CD4-positive, alpha-beta memory T cell (primary cell): Measurements from ENCODE around the gene CCS. TPM values are rescaled to one million over a fixed set of nuclear protein-coding genes. Genes with fewer than 3 reads are reported as not detected.

Experiments used
- CTCF ChIA-PET: fragments of 350-600 bp; sonication (Branson Sonifier 250); formaldehyde crosslinking; loops from one replicate; lab custom pipeline; 2021; ENCODE audit warnings: inconsistent platforms; ENCODE audit not compliant: partially characterized antibody; lab: Charles Lee
- POLR2A ChIA-PET: fragments of 350-600 bp; sonication (Branson Sonifier 250); formaldehyde crosslinking; loops from one replicate; lab custom pipeline; 2021; ENCODE audit not compliant: partially characterized antibody; lab: Charles Lee
- DNase-seq, 5 donors: peaks; one replicate each; pipeline versions ENCODE4 v3.0.0 to v3.0.0-alpha.2; 2020 to 2022; ENCODE audit warnings: mixed read lengths in 1 of 5
- H3K27ac ChIP-seq: one replicate; pipeline ENCODE4 v1.7.0; 2013; ENCODE audit warnings: low read depth, low read length
- H3K27me3 ChIP-seq: 2 replicates; pipeline ENCODE4 v1.7.0; 2013; ENCODE audit warnings: mild to moderate bottlenecking, low read length, moderate library complexity; ENCODE audit not compliant: insufficient read depth
- H3K36me3 ChIP-seq: 2 replicates; pipeline ENCODE4 v1.7.0; 2013; ENCODE audit warnings: mild to moderate bottlenecking, low read length, moderate library complexity; ENCODE audit not compliant: insufficient read depth
- H3K4me1 ChIP-seq: 2 replicates; pipeline ENCODE4 v1.7.0; 2013; ENCODE audit warnings: mild to moderate bottlenecking, low read length, moderate library complexity; ENCODE audit not compliant: insufficient read depth
- H3K4me3 ChIP-seq, 2 donors: one replicate each; pipeline ENCODE4 v1.7.0; 2013; ENCODE audit warnings: low read length in 2 of 2, mild to moderate bottlenecking in 1 of 2
- H3K9me3 ChIP-seq, 2 donors: one replicate each; pipeline ENCODE4 v1.7.0; 2013; ENCODE audit warnings: low read length in 2 of 2, control low read depth in 1 of 2; ENCODE audit not compliant: control insufficient read depth in 1 of 2
- H3K27ac Mint-ChIP-seq, 7 donors: one replicate each; pipeline ENCODE4 v1.8.0; 2020 to 2021; ENCODE audit warnings: mixed read lengths in 7 of 7, mild to moderate bottlenecking in 6 of 7, inconsistent platforms in 3 of 7, moderate library complexity in 3 of 7
- H3K27me3 Mint-ChIP-seq, 2 donors: one replicate each; pipeline ENCODE4 v1.8.0; 2020 to 2021; ENCODE audit warnings: mixed read lengths in 2 of 2
- H3K36me3 Mint-ChIP-seq, 2 donors: one replicate each; pipeline ENCODE4 v1.8.0; 2020 to 2021; ENCODE audit warnings: mixed read lengths in 2 of 2, inconsistent platforms in 1 of 2, mild to moderate bottlenecking in 1 of 2
- H3K4me1 Mint-ChIP-seq, 4 donors: one replicate each; pipeline ENCODE4 v1.8.0; 2020 to 2021; ENCODE audit warnings: mixed read lengths in 4 of 4, mild to moderate bottlenecking in 1 of 4
- H3K4me3 Mint-ChIP-seq, 8 donors: one replicate each; pipeline ENCODE4 v1.8.0; 2020 to 2021; ENCODE audit warnings: mixed read lengths in 8 of 8, mild to moderate bottlenecking in 7 of 8, moderate library complexity in 6 of 8, inconsistent platforms in 3 of 8
- H3K9me3 Mint-ChIP-seq, 8 donors: one replicate each; pipeline ENCODE4 v1.8.0; 2020 to 2021; ENCODE audit warnings: mixed read lengths in 8 of 8, mild to moderate bottlenecking in 5 of 8, inconsistent platforms in 3 of 8, moderate library complexity in 1 of 8
- intact Hi-C: fragments of 100-400 bp; cut with micrococcal nuclease; formaldehyde crosslinking; loops from one replicate; pipeline ENCODE4 v1.15.1; 2023
- polyA plus RNA-seq, 2 donors: library from polyadenylated mRNA; unstranded; fragments of 300-500 nt; fragmentation: Illumina TruSeq; gene quantifications; one replicate each; pipeline ENCODE4 v1.2.3, GENCODE V29; 2021
- total RNA-seq, 2 experiments: library from RNA; stranded (reverse); gene quantifications; one replicate each; pipeline ENCODE4 v1.2.3, GENCODE V29; 2021

The CCS gene
- total and polyA plus RNA-seq, 4 experiments from 2014 or later = 36.1 to 61.5 (median 49.8) TPM

DNA sequence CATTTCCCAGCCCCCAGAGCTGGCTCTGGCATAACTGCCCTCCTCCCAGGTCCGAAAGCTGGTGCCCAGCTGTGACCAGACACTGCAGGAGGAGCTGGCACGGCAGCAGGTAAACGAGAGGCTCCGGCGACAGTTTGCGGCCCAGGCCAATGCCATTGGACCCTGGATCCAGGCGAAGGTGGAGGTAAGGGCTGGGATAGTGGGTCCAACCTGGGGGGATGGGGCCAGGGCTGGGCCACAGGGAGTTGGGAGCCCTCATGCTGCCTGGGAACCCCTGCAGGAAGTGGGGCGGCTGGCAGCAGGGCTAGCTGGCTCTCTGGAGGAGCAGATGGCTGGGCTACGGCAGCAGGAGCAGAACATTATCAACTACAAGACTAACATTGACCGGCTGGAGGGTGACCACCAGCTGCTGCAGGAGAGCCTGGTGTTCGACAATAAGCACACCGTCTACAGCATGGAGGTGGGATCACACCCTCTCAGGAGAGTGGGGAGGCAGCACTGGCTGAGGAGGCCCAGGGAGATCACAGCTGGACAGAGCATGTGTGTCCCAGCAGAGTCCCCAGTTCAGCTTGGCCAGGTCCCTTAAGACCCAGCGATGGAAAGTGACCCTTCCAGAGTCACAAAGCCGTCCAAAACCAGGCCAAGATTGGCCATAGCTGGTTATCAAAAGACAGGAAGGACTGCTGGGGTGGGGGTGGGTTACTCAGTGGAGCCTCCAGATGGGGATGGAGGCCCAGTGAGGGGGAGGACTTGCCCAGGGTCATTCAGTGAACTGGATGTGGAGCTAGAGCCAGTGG, 31.6 kb upstream of the CCS start:
- Mint-ChIP-seq H3K27ac (no peak overlapping the region), H3K27me3 (peaks cover 7 to 8% of the 10 kb centered on the region in 2 donors), H3K9me3 (no peaks in the 10 kb centered on the region), H3K4me1 (peaks cover 0 to 5% (median 4%) of the 10 kb centered on the region in 4 donors), H3K4me3 (no peak overlapping the region), H3K36me3 (no peaks in the 10 kb centered on the region)
- CTCF ChIA-PET = interaction anchor here (1.0 to 1.1 kb wide), 2 partner anchors 16 to 31 kb away, joined by 3 to 4 read pairs; no protein-coding TSS in a partner anchor
- POLR2A ChIA-PET = interaction anchor here (1.4 to 1.7 kb wide), 3 partner anchors 7 to 281 kb away, joined by 3 to 7 read pairs (median 4); partner anchors contain the start of genes CTSF, RBM4 and RCE1
- Histone ChIP-seq H3K4me1 (peaks cover 4% of the 10 kb centered on the region), H3K36me3 (no peaks in the 10 kb centered on the region), H3K27me3 (no peaks in the 10 kb centered on the region), H3K9me3 (no peaks in the 10 kb centered on the region), H3K4me3 (no peak overlapping the region), H3K27ac (no peak overlapping the region)
- intact Hi-C loops = no loop called here
- no peak for DNase-seq

DNA sequence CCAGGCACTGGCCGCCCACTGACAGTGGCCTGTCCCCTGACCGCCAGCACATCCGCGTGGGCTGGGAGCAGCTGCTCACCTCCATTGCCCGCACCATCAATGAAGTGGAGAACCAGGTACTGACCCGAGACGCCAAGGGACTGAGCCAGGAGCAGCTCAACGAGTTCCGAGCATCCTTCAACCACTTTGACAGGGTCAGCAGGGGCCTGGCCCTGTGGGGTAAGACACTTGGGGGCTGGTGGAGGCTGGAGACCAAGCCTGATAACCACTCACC, 31.1 kb upstream of the CCS start:
- ChIA-PET CTCF (interaction anchor here (0.9 to 1.1 kb wide), 4 partner anchors 16 to 319 kb away, joined by 3 to 4 read pairs (median 3); no protein-coding TSS in a partner anchor), POLR2A (interaction anchor here (1.4 to 1.6 kb wide), 2 partner anchors 77 to 281 kb away, joined by 3 to 4 read pairs; partner anchors contain the start of genes RBM4 and RCE1)
- no peaks in the 10 kb centered on the region for H3K9me3 ChIP-seq
- H3K4me3 ChIP-seq = no peak overlapping the region
- no peaks in the 10 kb centered on the region for H3K9me3 Mint-ChIP-seq
- no peaks in the 10 kb centered on the region for H3K36me3 ChIP-seq
- H3K4me1 Mint-ChIP-seq = peaks cover 0 to 5% (median 4%) of the 10 kb centered on the region in 4 donors
- no peaks in the 10 kb centered on the region for H3K36me3 Mint-ChIP-seq
- no peak overlapping the region for H3K27ac Mint-ChIP-seq
- no peak for DNase-seq
- H3K27me3 Mint-ChIP-seq = peaks cover 7 to 8% of the 10 kb centered on the region in 2 donors
- no peaks in the 10 kb centered on the region for H3K27me3 ChIP-seq
- no peak overlapping the region for H3K4me3 Mint-ChIP-seq
- intact Hi-C loops = no loop called here
- peaks cover 4% of the 10 kb centered on the region for H3K4me1 ChIP-seq
- H3K27ac ChIP-seq = no peak overlapping the region

DNA sequence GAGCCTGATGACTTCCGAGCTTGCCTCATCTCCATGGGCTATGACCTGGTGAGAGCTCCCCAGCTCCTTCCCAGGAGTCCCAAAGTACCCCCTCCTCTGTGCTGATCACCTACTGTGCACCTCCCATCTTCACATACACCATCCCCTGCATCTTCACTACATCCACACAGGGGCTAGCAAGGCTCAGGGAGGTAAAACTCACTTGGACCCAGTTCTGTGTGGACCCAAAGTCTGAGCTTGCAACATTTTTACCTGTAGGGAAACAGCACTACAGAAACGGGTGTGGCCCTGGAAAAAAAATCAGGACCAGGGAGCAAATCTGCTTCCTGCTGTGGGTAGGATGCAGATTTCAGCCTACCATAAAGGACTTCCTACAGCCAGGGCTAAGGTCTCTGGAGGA, 30.7 kb upstream of the CCS start:
- POLR2A ChIA-PET = interaction anchor here (1.4 to 1.6 kb wide), 2 partner anchors 76 to 281 kb away, joined by 3 to 4 read pairs; partner anchors contain the start of genes RBM4 and RCE1

DNA sequence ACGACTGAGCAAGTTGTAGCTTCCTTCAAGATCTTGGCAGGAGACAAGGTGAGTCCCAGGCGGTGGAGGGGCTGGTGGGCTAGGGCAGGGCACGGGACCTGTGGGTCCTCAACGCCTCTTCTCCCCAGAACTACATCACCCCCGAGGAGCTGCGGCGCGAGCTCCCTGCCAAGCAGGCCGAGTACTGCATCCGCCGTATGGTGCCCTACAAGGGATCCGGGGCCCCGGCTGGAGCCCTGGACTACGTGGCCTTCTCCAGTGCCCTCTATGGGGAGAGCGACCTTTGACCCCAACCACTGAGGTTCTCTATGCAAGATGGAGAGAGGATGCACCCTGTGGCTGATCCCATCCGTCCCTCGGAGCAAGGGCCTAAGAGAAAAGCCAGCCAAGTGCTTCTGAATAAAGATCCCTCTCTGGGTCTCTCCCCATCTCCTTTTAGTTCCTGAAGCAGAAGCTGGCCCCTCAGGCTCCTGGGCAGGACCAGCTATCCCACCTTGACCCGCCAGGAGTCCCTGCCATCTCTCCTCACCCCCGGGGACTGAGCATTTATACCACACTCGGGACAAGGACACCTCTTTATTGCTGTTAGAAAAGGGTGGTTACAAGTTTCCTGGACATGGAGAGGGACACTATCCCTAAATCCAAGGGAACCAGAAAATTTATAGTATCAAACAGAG, 29.9 kb upstream of the CCS start:
- Histone ChIP-seq H3K9me3 (no peaks in the 10 kb centered on the region), H3K36me3 (no peaks in the 10 kb centered on the region), H3K27me3 (no peaks in the 10 kb centered on the region), H3K4me3 (no peak overlapping the region), H3K27ac (no peak overlapping the region), H3K4me1 (peaks cover 11% of the 10 kb centered on the region)
- Mint-ChIP-seq H3K4me3 (no peak overlapping the region), H3K36me3 (no peaks in the 10 kb centered on the region), H3K4me1 (peaks cover 0 to 15% (median 4%) of the 10 kb centered on the region in 4 donors), H3K27me3 (peaks cover 5% of the 10 kb centered on the region in 2 donors), H3K9me3 (no peaks in the 10 kb centered on the region), H3K27ac (no peak overlapping the region)
- CTCF ChIA-PET = interaction anchor here (0.5 to 1.7 kb wide), 4 partner anchors 14 to 318 kb away, joined by 3 to 8 read pairs (median 4); no protein-coding TSS in a partner anchor
- intact Hi-C loops = no loop called here
- DNase-seq = no peak
- POLR2A ChIA-PET = no interaction called here

More for the DNA sequence above, 30.7 kb upstream of the CCS start:
- peaks cover 4% of the 10 kb centered on the region for H3K4me1 ChIP-seq
- no peak overlapping the region for H3K27ac ChIP-seq
- H3K27me3 ChIP-seq = no peaks in the 10 kb centered on the region
- intact Hi-C loops = no loop called here
- peaks cover 0 to 8% (median 4%) of the 10 kb centered on the region in 4 donors for H3K4me1 Mint-ChIP-seq
- H3K4me3 ChIP-seq = no peak overlapping the region
- no peaks in the 10 kb centered on the region for H3K9me3 ChIP-seq
- no peaks in the 10 kb centered on the region for H3K36me3 Mint-ChIP-seq
- peaks cover 6% of the 10 kb centered on the region in 2 donors for H3K27me3 Mint-ChIP-seq
- no peaks in the 10 kb centered on the region for H3K36me3 ChIP-seq
- peak overlapping the region in 1 of 7 donors; percentile 68 for H3K27ac Mint-ChIP-seq
- no peak overlapping the region for H3K4me3 Mint-ChIP-seq
- CTCF ChIA-PET = interaction anchor here (0.9 to 1.1 kb wide), 3 partner anchors 30 to 319 kb away, joined by 3 to 4 read pairs (median 3); no protein-coding TSS in a partner anchor
- no peak for DNase-seq
- H3K9me3 Mint-ChIP-seq = no peaks in the 10 kb centered on the region

DNA sequence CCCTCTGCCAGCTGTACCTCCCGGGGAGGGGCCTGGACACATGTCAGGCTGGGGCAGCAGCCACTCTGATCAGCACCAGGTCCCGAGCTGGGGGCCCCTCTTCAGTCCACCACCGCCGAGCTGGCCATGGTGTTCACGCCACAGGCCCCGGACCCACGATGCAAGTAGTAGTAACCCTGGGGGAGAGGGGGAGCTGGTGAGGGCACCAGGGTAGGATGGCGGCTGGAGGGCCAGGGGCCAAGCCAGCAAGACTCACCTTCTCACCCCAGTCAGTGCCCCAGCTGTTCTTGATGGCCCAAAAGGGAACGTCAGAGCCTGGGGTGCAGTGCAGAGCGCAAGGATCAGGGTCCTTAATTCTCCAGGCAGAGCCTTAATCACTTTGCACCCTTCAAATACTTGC, 29.2 kb upstream of the CCS start:
- Histone ChIP-seq H3K27me3 (no peaks in the 10 kb centered on the region), H3K9me3 (no peaks in the 10 kb centered on the region), H3K27ac (no peak overlapping the region), H3K36me3 (no peaks in the 10 kb centered on the region), H3K4me1 (peaks cover 8% of the 10 kb centered on the region), H3K4me3 (no peak overlapping the region)
- no peaks in the 10 kb centered on the region for H3K36me3 Mint-ChIP-seq
- H3K9me3 Mint-ChIP-seq = no peaks in the 10 kb centered on the region
- CTCF ChIA-PET = interaction anchor here (1.7 kb wide), 1 partner anchor 14 kb away, joined by 8 read pairs; no protein-coding TSS in a partner anchor
- H3K4me1 Mint-ChIP-seq = peaks cover 2 to 16% (median 6%) of the 10 kb centered on the region in 4 donors
- no peak overlapping the region for H3K4me3 Mint-ChIP-seq
- POLR2A ChIA-PET = interaction anchor here (1.3 kb wide), 1 partner anchor 114 kb away, joined by 5 read pairs; the partner anchor contains the start of gene RBM4B
- H3K27me3 Mint-ChIP-seq = peaks cover 2% of the 10 kb centered on the region in 2 donors
- no peak for DNase-seq
- no peak overlapping the region for H3K27ac Mint-ChIP-seq
- intact Hi-C loops = no loop called here

DNA sequence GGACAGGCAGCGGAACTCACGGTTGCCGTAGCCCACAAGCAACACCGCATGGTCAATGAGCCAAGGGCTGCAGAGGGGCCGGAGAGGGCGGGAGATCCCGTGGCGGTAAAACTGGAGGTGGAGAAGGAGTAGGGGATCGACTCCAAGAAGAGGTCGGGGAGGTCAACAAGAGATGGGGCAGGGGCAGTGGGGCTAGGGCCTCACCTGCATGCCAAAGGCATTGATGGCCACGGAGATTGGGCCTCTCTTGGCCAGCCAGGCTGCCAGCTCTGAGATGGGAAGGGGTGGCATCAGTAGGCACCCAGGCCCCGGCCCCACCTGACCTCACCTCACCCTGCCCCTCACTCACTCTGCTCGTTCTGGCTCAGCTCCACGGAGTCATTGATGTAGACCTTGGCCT, 28.4 kb upstream of the CCS start:
- no peaks in the 10 kb centered on the region for H3K27me3 ChIP-seq
- Mint-ChIP-seq H3K27me3 (no peaks in the 10 kb centered on the region), H3K27ac (no peak overlapping the region), H3K4me1 (peaks cover 2 to 13% (median 6%) of the 10 kb centered on the region in 4 donors), H3K4me3 (no peak overlapping the region), H3K9me3 (no peaks in the 10 kb centered on the region), H3K36me3 (no peaks in the 10 kb centered on the region)
- DNase-seq = no peak
- intact Hi-C loops = no loop called here
- POLR2A ChIA-PET = interaction anchor here (1.3 kb wide), 1 partner anchor 113 kb away, joined by 5 read pairs; the partner anchor contains the start of gene RBM4B
- CTCF ChIA-PET = no interaction called here
- no peak overlapping the region for H3K27ac ChIP-seq
- peaks cover 7% of the 10 kb centered on the region for H3K4me1 ChIP-seq
- H3K9me3 ChIP-seq = no peaks in the 10 kb centered on the region
- no peaks in the 10 kb centered on the region for H3K36me3 ChIP-seq
- H3K4me3 ChIP-seq = no peak overlapping the region

DNA sequence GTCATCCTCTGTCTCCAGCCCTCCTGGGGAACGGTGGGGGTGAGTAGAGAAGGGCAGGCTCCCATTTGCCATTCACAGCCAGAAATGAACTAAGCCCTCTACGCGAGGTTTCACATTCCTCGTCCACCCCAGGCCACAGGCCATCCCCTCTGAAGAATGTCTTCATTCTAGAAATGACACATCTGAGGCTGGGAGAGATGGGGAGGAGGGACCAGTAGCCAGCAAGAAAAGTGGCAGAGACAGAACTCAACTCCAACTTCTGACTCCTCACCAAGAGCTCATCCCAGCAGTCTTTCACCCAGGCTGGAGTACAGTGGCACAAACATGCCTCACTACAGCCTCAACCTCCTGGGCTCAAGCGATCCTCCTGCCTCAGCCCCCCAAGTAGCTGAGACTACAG, 28.0 kb upstream of the CCS start:
- CTCF ChIA-PET = no interaction called here
- H3K4me1 Mint-ChIP-seq = peaks cover 2 to 13% (median 6%) of the 10 kb centered on the region in 4 donors
- H3K27me3 ChIP-seq = no peaks in the 10 kb centered on the region
- H3K27me3 Mint-ChIP-seq = peaks cover 0 to under 1% of the 10 kb centered on the region in 2 donors
- no peaks in the 10 kb centered on the region for H3K36me3 ChIP-seq
- POLR2A ChIA-PET = no interaction called here
- H3K27ac Mint-ChIP-seq = no peak overlapping the region
- no peak overlapping the region for H3K4me3 Mint-ChIP-seq
- no peak for DNase-seq
- H3K27ac ChIP-seq = no peak overlapping the region
- H3K4me1 ChIP-seq = peaks cover 7% of the 10 kb centered on the region
- no peaks in the 10 kb centered on the region for H3K9me3 Mint-ChIP-seq
- no peaks in the 10 kb centered on the region for H3K36me3 Mint-ChIP-seq
- H3K9me3 ChIP-seq = no peaks in the 10 kb centered on the region
- intact Hi-C loops = no loop called here
- H3K4me3 ChIP-seq = no peak overlapping the region
